ENCODE data around the gene PHRF1. TPM values are rescaled to one million over a fixed set of nuclear protein-coding genes. Genes with fewer than 3 reads are reported as not detected.

Gene PHRF1
- total and polyA plus RNA-seq, 12 donors: 8.7 to 62.3 (median 26.1) TPM

GRCh38 chr11:574632-575312 is 1.5 kb upstream of the PHRF1 start:
- no peak for DNase-seq
- Histone ChIP-seq H3K27ac (no peak overlapping the region), H3K4me3 (peak overlapping the region in 2 of 4 donors; percentile 40 to 97), H3K4me1 (replicated peaks in 1 of 2) (peaks cover 29 to 34% of the 10 kb centered on the region in 2 donors), H3K9me3 (replicated peaks in 1 of 3) (no peaks in the 10 kb centered on the region), H3K27me3 (no peaks in the 10 kb centered on the region), H3K36me3 (replicated peaks in 1 of 2) (no peaks in the 10 kb centered on the region)
- 38 to 51% (median 41%) methylated on average over 25 of the region's 25 CpGs for WGBS, 4 donors
- no peak for TF ChIP-seq CTCF (IDR thresholded peaks at IDR 0.05)
- intact Hi-C loops (cut with DNase I): no loop called here

GRCh38 chr11:575313-575995 is 816 bp upstream of the PHRF1 start:
- peak in 1 of 2 donors; percentile 33 for TF ChIP-seq POLR2A (IDR thresholded peaks at IDR 0.05)
- TF ChIP-seq CTCF (IDR thresholded peaks at IDR 0.05): peak in 1 of 6 experiments; percentile 15
- DNase-seq: peak in 3 of 7 donors; percentile 47 to 77 (median 69)
- Histone ChIP-seq H3K4me1 (replicated peaks in 1 of 2) (peaks cover 36 to 40% of the 10 kb centered on the region in 2 donors), H3K27ac (peak overlapping the region in 2 of 5 donors; percentile 41 to 67), H3K27me3 (no peaks in the 10 kb centered on the region), H3K4me3 (peak overlapping the region; percentile 18 to 97 (median 44)), H3K9me3 (replicated peaks in 1 of 3) (no peaks in the 10 kb centered on the region), H3K36me3 (replicated peaks in 1 of 2) (no peaks in the 10 kb centered on the region)
- 2 to 42% (median 10%) methylated on average over 8 to 80 of the region's 81 CpGs for WGBS, 4 donors
- intact Hi-C loops (cut with DNase I): no loop called here

GRCh38 chr11:576811-577610 is 741 bp downstream of the PHRF1 start:
- peak in 1 of 7 donors; percentile 55 for DNase-seq
- Histone ChIP-seq H3K36me3 (replicated peaks in 1 of 2) (peaks cover 0 to 5% of the 10 kb centered on the region in 2 donors), H3K27ac (peak overlapping the region; percentile 37 to 100 (median 70)), H3K9me3 (replicated peaks in 1 of 3) (no peaks in the 10 kb centered on the region), H3K4me3 (peak overlapping the region; percentile 35 to 97 (median 66)), H3K27me3 (no peaks in the 10 kb centered on the region), H3K4me1 (replicated peaks in 1 of 2) (peaks cover 39 to 51% of the 10 kb centered on the region in 2 donors)
- TF ChIP-seq POLR2A (IDR thresholded peaks at IDR 0.05) (no peak), CTCF (IDR thresholded peaks at IDR 0.05) (no peak)
- WGBS, 4 donors: 2 to 6% (median 3%) methylated on average over 23 to 41 of the region's 48 CpGs
- intact Hi-C loops (cut with DNase I): no loop called here

- Histone ChIP-seq H3K27ac (peak overlapping the region in 4 of 5 donors; percentile 37 to 100 (median 80)), H3K4me3 (peak overlapping the region in 2 of 4 donors; percentile 84 to 97), H3K9me3 (replicated peaks in 1 of 3) (no peaks in the 10 kb centered on the region), H3K4me1 (replicated peaks in 1 of 2) (peaks cover 39 to 51% of the 10 kb centered on the region in 2 donors), H3K27me3 (no peaks in the 10 kb centered on the region), H3K36me3 (replicated peaks in 1 of 2) (peaks cover 0 to 10% of the 10 kb centered on the region in 2 donors)
- DNase-seq: no peak
- intact Hi-C loops (cut with DNase I): no loop called here
- 25 to 49% (median 33%) methylated on average over 2 to 6 of the region's 6 CpGs for WGBS, 4 donors
- no peak for TF ChIP-seq CTCF (IDR thresholded peaks at IDR 0.05)
- TF ChIP-seq POLR2A (IDR thresholded peaks at IDR 0.05): no peak
Observed at GRCh38 chr11:577611-577894, 1.3 kb downstream of the PHRF1 start.

All from adrenal gland (tissue), 12 donors.